Chondrocyte (in vitro differentiated cells): ENCODE data around the gene RTN4IP1. TPM values are rescaled to one million over a fixed set of nuclear protein-coding genes. Genes with fewer than 3 reads are reported as not detected.
"Not testable (repeated sequence)": the region's sequence is repeated elsewhere in the genome, so short reads cannot be mapped to it uniquely, and the experiment has no call there.

Experiments
- DNase-seq: peaks from one replicate; pipeline ENCODE4 v3.0.0; 2021; ENCODE audit warnings: mixed read lengths, low spot score
- H3K27ac Mint-ChIP-seq: one replicate; pipeline ENCODE4 v1.8.0; 2021; ENCODE audit warnings: mild to moderate bottlenecking, moderate library complexity, mixed read lengths; ENCODE audit not compliant: unreplicated experiment
- H3K27me3 Mint-ChIP-seq: 2 replicates; pipeline ENCODE4 v1.8.0; 2021; ENCODE audit warnings: low read depth, mixed read lengths
- H3K36me3 Mint-ChIP-seq: 2 replicates; pipeline ENCODE4 v1.8.0; 2021; ENCODE audit warnings: low read depth, mixed read lengths
- H3K4me1 Mint-ChIP-seq: 2 replicates; pipeline ENCODE4 v1.8.0; 2021; ENCODE audit warnings: low read depth, mild to moderate bottlenecking, mixed read lengths
- H3K4me3 Mint-ChIP-seq: one replicate; pipeline ENCODE4 v1.8.0; 2021; ENCODE audit warnings: mild to moderate bottlenecking, moderate library complexity, mixed read lengths; ENCODE audit not compliant: unreplicated experiment
- H3K9me3 Mint-ChIP-seq: 2 replicates; pipeline ENCODE4 v1.8.0; 2021; ENCODE audit warnings: low read depth, mixed read lengths
- total RNA-seq: library from RNA; stranded (reverse); gene quantifications from 3 replicates; pipeline ENCODE4 v1.2.1, GENCODE V29; 2021
- TF ChIP-seq, protein P1 (sequence below): fragments of 200-600 bp; sonication (generic); IDR thresholded peaks from 2 replicates; pipeline ENCODE4 v1.5.0; 2021; ENCODE audit warnings: antibody characterized with exemption, mild to moderate bottlenecking, moderate library complexity

The RTN4IP1 gene
- total RNA-seq, 1 donor from 2014 or later = 3.7 TPM

DNA sequence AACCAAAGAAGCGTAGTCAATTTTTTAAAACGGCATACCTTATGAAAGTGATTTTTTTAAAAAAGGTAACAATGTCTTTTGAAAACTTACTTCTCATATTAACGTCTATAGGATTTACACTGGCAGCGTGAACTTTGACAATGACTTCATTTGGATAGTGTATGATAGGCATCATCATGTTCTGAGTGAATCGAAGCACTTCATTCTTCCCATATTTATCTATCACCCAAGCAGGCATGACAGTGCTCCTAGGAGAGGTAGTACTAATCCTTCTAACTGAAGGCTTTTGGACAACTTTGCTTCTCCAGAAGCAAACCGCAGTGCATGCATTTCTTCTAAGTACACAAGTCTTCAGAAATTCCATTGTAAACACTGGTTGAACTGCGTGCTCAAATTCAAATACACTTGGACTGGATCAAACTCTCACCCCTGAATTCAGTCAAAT, 618 bp downstream of the RTN4IP1 start:
- Mint-ChIP-seq H3K4me1 (peaks cover 27% of the 10 kb centered on the region), H3K27ac (peak overlapping the region; percentile 94), H3K27me3 (no peaks in the 10 kb centered on the region), H3K9me3 (no peaks in the 10 kb centered on the region), H3K36me3 (no peaks in the 10 kb centered on the region), H3K4me3 (peak overlapping the region; percentile 89)
- TF ChIP-seq, protein P1, sequence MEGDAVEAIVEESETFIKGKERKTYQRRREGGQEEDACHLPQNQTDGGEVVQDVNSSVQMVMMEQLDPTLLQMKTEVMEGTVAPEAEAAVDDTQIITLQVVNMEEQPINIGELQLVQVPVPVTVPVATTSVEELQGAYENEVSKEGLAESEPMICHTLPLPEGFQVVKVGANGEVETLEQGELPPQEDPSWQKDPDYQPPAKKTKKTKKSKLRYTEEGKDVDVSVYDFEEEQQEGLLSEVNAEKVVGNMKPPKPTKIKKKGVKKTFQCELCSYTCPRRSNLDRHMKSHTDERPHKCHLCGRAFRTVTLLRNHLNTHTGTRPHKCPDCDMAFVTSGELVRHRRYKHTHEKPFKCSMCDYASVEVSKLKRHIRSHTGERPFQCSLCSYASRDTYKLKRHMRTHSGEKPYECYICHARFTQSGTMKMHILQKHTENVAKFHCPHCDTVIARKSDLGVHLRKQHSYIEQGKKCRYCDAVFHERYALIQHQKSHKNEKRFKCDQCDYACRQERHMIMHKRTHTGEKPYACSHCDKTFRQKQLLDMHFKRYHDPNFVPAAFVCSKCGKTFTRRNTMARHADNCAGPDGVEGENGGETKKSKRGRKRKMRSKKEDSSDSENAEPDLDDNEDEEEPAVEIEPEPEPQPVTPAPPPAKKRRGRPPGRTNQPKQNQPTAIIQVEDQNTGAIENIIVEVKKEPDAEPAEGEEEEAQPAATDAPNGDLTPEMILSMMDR = no peak
- no peak for DNase-seq

DNA sequence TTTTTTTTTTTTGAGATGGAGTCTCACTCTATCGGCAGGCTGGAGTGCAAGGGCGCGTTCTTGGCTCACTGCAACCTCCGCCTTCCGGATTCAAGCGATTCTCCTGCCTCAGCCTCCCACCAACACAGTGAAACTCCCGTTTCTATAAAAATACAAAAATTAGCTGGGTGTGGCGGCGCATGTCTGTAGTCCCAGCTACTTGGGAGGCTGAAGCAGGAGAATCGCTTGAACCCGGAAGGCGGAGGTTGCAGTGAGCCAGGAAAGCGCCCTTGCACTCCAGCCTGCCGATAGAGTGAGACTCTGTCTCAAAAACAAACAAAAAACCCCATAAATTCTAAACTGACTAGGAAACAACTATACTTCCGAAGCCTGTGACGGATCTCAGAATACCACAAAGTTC, 1.5 kb downstream of the RTN4IP1 start:
- peaks cover 27% of the 10 kb centered on the region for H3K4me1 Mint-ChIP-seq
- DNase-seq, H3K9me3 Mint-ChIP-seq, H3K36me3 Mint-ChIP-seq, H3K27ac Mint-ChIP-seq, H3K27me3 Mint-ChIP-seq, H3K4me3 Mint-ChIP-seq: not testable (repeated sequence)

DNA sequence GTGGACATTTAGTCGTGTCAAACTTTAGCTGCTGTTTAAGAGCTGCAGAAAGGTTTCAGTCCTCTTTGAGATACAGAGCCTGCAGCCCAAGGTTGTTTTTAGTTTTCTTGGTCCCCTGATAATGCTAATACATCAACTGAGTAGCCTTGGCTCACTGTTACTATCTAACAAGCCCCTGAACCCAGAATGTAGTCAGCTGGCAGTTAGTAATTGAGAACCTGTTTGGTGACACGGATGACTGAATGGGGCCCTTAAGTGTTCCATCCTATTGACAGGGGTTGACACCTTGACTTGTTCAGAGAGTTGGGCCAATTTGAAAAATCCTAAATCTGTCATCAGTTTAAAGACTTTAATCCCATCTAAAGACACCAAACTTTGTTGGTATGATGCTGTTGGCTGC, 2.8 kb downstream of the RTN4IP1 start:
- TF ChIP-seq, protein P1 = no peak
- Mint-ChIP-seq H3K27ac (no peak overlapping the region), H3K4me1 (peaks cover 24% of the 10 kb centered on the region), H3K27me3 (no peaks in the 10 kb centered on the region), H3K4me3 (no peak overlapping the region), H3K36me3 (peaks cover 4% of the 10 kb centered on the region), H3K9me3 (no peaks in the 10 kb centered on the region)
- no peak for DNase-seq

DNA sequence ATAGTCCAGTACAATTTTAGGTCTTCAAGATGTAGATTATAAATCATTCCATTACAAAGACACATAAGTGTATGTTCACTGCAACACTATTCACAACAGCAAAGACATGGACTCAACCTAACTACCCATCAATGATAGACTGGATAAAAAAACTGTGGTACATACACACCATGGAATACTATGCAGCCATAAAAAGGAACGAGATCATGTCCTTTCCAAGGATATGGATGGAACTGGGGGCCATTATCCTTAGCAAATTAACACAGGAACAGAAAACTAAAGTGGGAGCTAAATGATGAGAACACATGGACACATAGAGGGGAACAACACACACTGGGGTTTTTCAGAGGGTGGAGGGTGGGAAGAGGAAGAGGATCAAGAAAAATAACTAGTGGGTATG, 6.3 kb downstream of the RTN4IP1 start:
- TF ChIP-seq, protein P1 = no peak
- H3K27me3 Mint-ChIP-seq = no peaks in the 10 kb centered on the region
- H3K36me3 Mint-ChIP-seq = peaks cover 4% of the 10 kb centered on the region
- no peak for DNase-seq
- H3K27ac Mint-ChIP-seq = no peak overlapping the region
- peaks cover 13% of the 10 kb centered on the region for H3K4me1 Mint-ChIP-seq
- no peak overlapping the region for H3K4me3 Mint-ChIP-seq
- no peaks in the 10 kb centered on the region for H3K9me3 Mint-ChIP-seq

DNA sequence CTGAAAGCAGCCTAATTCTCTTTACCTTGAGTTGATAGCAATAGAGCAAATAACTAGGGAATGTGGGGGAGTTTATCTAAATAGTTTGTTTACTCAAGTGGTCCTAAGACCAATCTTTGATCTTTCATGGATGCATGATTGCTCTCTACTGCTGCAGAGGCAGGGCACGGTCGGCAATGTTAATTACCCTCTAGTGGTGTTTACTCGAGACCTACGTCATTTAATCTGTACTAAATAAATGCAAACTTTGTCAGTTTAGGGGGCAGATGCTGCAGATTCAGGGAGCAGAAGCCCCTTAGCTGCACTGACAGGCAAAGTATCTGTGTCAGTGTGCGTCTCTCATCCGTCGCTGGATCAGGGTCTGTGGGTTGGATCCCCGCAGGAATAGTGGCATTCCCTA, 6.9 kb downstream of the RTN4IP1 start:
- Mint-ChIP-seq H3K27ac (no peak overlapping the region), H3K27me3 (no peaks in the 10 kb centered on the region), H3K36me3 (peaks cover 4% of the 10 kb centered on the region), H3K9me3 (no peaks in the 10 kb centered on the region), H3K4me3 (no peak overlapping the region), H3K4me1 (peaks cover 13% of the 10 kb centered on the region)
- DNase-seq = no peak
- TF ChIP-seq, protein P1 = no peak

DNA sequence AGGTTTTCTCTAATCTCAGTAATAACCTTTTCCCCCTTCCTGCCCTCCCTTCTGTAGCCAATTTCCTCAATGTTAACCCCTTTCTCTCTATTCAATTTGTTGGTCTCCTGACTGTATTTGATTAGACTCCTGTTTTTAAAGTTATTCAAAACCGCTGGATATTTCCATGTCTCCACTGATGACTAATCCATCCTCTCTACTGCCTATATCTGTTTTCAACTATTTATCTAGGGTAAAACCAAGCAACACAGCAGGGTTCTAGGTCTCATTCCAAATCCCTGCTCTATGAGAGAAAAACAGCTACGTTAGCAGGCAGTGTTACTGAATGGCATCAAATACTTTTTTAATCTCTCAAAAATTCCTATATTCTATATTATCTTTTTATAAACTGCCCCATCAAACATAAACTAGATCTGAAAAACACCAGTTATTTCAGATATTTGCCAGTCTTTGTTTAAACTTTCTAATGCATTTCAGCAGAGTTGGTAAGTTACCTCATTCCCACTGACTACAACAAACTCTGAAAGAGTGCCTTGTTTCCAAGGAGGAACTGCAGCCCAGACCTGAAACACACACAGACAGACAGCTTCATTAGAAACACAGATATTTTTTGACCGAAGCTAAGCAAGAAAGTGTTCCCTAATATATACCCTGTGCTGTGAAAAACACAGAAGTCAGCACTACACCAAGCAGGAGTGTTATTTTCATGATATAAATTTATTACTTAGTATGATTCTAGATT, 8.2 kb downstream of the RTN4IP1 start:
- TF ChIP-seq, protein P1 = no peak
- no peaks in the 10 kb centered on the region for H3K9me3 Mint-ChIP-seq
- H3K27ac Mint-ChIP-seq = peak overlapping the region; percentile 72
- peaks cover 4% of the 10 kb centered on the region for H3K36me3 Mint-ChIP-seq
- H3K27me3 Mint-ChIP-seq = no peaks in the 10 kb centered on the region
- H3K4me1 Mint-ChIP-seq = peaks cover 13% of the 10 kb centered on the region
- no peak overlapping the region for H3K4me3 Mint-ChIP-seq
- DNase-seq = no peak
